PC-3 (cell line): ENCODE measurements around the gene RASL10A.

Experiments used
- CTCF ChIP-seq: fragments of 300-600 bp; sonication (generic); conservative IDR thresholded peaks from 2 replicates; pipeline ENCODE4 v1.5.1; 2017; ENCODE audit warnings: antibody characterized with exemption, low read depth, mild to moderate bottlenecking, low read length
- EZH2 ChIP-seq: fragments of 300-600 bp; sonication (generic); IDR thresholded peaks from one replicate; pipeline ENCODE4 v1.6.1; 2017; ENCODE audit warnings: antibody characterized with exemption, mild to moderate bottlenecking, low read length; ENCODE audit not compliant: unreplicated experiment
- EZH2phosphoT487 ChIP-seq: fragments of 300-600 bp; sonication (generic); IDR thresholded peaks from 2 replicates; pipeline ENCODE4 v1.6.1; 2018; ENCODE audit warnings: mild to moderate bottlenecking, antibody characterized with exemption, low read length, borderline replicate concordance

- TF ChIP-seq EZH2 (no peak), CTCF (no peak), EZH2phosphoT487 (no peak)
Measured at GRCh38 chr22:29270475-29271271, 44.8 kb downstream of the RASL10A start.
